HepG2 (cell line): ENCODE measurements around the gene GATAD2B. TPM values are rescaled to one million over a fixed set of nuclear protein-coding genes. Genes with fewer than 3 reads are reported as not detected.
A peak's percentile ranks its signal among the peaks of the same experiment; 100 is the strongest.

ENCODE experiments used
- HOMEZ ChIP-seq: IDR thresholded peaks from 2 replicates; pipeline ENCODE4 v1.6.1; 2016; ENCODE audit warnings: low read depth
- IRF2 ChIP-seq: IDR thresholded peaks from 2 replicates; pipeline ENCODE4 v1.6.1; 2018; ENCODE audit warnings: missing genetic modification reagents, missing compliant biosample characterization
- PRMT3 ChIP-seq: sonication (generic); formaldehyde crosslinking; IDR thresholded peaks from 2 replicates; pipeline ENCODE4 v1.8.1; 2022; ENCODE audit warnings: low read depth, mild to moderate bottlenecking, moderate library complexity, missing genetic modification reagents, borderline replicate concordance
- TERF1 ChIP-seq: sonication (generic); formaldehyde crosslinking; IDR thresholded peaks from 2 replicates; pipeline ENCODE4 v1.8.0; 2022; ENCODE audit warnings: mild to moderate bottlenecking, missing genetic modification reagents, moderate library complexity
- TFDP2 ChIP-seq: sonication (generic); formaldehyde crosslinking; IDR thresholded peaks from 2 replicates; pipeline ENCODE4 v1.4.0; 2020; ENCODE audit warnings: missing genetic modification reagents
- ZBTB38 ChIP-seq: sonication (generic); formaldehyde crosslinking; IDR thresholded peaks from 2 replicates; pipeline ENCODE4 v1.5.1; 2020; ENCODE audit warnings: mild to moderate bottlenecking, missing genetic modification reagents
- ZNF230 ChIP-seq: sonication (generic); formaldehyde crosslinking; IDR thresholded peaks from 2 replicates; pipeline ENCODE4 v1.4.0; 2020; ENCODE audit warnings: mild to moderate bottlenecking, missing genetic modification reagents
- ZNF362 ChIP-seq: sonication (generic); formaldehyde crosslinking; IDR thresholded peaks from 2 replicates; pipeline ENCODE4 v1.4.0; 2020; ENCODE audit warnings: missing genetic modification reagents, mild to moderate bottlenecking, borderline replicate concordance
- ZNF451 ChIP-seq: sonication (generic); formaldehyde crosslinking; IDR thresholded peaks from 2 replicates; pipeline ENCODE4 v1.5.0; 2020; ENCODE audit warnings: mild to moderate bottlenecking, missing genetic modification reagents
- ZNF678 ChIP-seq: sonication (generic); formaldehyde crosslinking; IDR thresholded peaks from 2 replicates; pipeline ENCODE4 v1.4.0; 2020; ENCODE audit warnings: mild to moderate bottlenecking, missing genetic modification reagents
- ZNF687 ChIP-seq: sonication (generic); formaldehyde crosslinking; IDR thresholded peaks from 2 replicates; pipeline ENCODE4 v1.5.1; 2020; ENCODE audit warnings: mild to moderate bottlenecking, missing genetic modification reagents, moderate library complexity
- ZNF841 ChIP-seq: sonication (generic); formaldehyde crosslinking; IDR thresholded peaks from 2 replicates; pipeline ENCODE4 v1.8.1; 2023; ENCODE audit warnings: missing genetic modification reagents, borderline replicate concordance
- polyA plus RNA-seq, 8 experiments: library from polyadenylated mRNA; depleted of rRNA in 3 of 8; stranded (reverse) in 7 of 8; unstranded in 1 of 8; fragments of >200 nt; fragmentation: Illumina TruSeq in 4 of 8; extraction: Trizol in 4 of 8; gene quantifications; 2 replicates each; pipeline versions ENCODE4 v1.2.1 to v1.2.3, GENCODE V29; 2011 to 2016; ENCODE audit warnings: low read depth in 4 of 8, missing spikeins in 1 of 8, mixed read lengths in 1 of 8; ENCODE audit not compliant: insufficient read depth in 1 of 8
- total RNA-seq, 5 experiments: library from RNA; depleted of rRNA; stranded (reverse); fragments of >200 nt; fragmentation: Illumina TruSeq; extraction: Trizol; gene quantifications; 2 replicates each; pipeline ENCODE4 v1.2.3, GENCODE V29; 2016; ENCODE audit warnings: low read depth in 1 of 5
- TF ChIP-seq, protein P1 (sequence below): sonication (generic); formaldehyde crosslinking; IDR thresholded peaks from 2 replicates; pipeline ENCODE4 v1.4.0; 2020; ENCODE audit warnings: mild to moderate bottlenecking, missing genetic modification reagents, borderline replicate concordance
- TF ChIP-seq, protein P2 (sequence below): sonication (generic); formaldehyde crosslinking; IDR thresholded peaks from 2 replicates; pipeline ENCODE4 v1.5.1; 2020; ENCODE audit warnings: missing genetic modification reagents, mild to moderate bottlenecking, borderline replicate concordance

Gene GATAD2B
- total and polyA plus RNA-seq, 2 of the 13 experiments (the other 11 are each of a cell fraction or from before 2014, with no cell fraction given), result 3.2 to 5.2 TPM

DNA sequence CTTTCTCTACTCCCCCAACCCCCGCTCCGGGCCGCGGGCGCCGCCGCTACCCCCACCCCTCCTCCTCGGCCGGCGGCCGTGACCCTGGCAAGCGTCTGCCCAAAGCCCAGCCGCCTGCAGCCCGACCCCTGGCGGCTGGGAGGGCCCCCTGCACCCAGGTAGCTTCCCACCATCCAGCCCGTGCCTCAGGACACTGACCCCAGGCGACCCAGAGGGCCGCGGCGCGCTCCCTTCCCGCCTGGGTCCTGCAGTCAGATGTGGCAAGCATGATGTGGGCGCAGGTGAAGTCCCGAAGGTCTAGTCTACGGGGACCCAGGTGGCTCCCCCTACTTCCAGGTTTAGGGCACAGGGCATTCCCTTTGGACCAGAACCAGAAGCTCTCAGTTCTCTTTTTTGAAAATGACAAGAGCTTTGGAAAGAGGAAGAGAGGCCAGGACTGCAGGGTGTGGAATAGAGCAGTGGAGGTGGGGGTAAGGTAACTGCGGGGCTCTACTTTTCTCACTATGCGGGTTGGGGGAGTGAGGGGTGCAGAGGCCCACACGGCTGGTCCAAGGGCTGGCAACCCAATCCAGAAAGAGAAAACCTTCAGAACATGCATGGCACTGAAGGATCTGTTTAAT, 24.0 kb upstream of the GATAD2B start, which contains the start of gene DENND4B (continued):
- TF ChIP-seq ZNF451 (CRISPR knock-in tag), result peak; percentile 91; the same call in 1 of the 2 replicates
- TF ChIP-seq TFDP2 (CRISPR knock-in tag), result peak; percentile 63
- no peak for TF ChIP-seq TERF1 (CRISPR knock-in tag)
- no peak for TF ChIP-seq ZNF678 (CRISPR knock-in tag)
- TF ChIP-seq HOMEZ (CRISPR knock-in tag), result no peak
- TF ChIP-seq ZNF230 (CRISPR knock-in tag), result no peak
- TF ChIP-seq, protein P1, sequence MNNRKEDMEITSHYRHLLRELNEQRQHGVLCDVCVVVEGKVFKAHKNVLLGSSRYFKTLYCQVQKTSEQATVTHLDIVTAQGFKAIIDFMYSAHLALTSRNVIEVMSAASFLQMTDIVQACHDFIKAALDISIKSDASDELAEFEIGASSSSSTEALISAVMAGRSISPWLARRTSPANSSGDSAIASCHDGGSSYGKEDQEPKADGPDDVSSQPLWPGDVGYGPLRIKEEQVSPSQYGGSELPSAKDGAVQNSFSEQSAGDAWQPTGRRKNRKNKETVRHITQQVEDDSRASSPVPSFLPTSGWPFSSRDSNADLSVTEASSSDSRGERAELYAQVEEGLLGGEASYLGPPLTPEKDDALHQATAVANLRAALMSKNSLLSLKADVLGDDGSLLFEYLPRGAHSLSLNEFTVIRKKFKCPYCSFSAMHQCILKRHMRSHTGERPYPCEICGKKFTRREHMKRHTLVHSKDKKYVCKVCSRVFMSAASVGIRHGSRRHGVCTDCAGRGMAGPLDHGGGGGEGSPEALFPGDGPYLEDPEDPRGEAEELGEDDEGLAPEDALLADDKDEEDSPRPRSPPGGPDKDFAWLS (CRISPR knock-in tag), result no peak
- TF ChIP-seq IRF2 (CRISPR knock-in tag), result peak; percentile 75; the same call in 1 of the 2 replicates
- no peak for TF ChIP-seq ZBTB38 (CRISPR knock-in tag)
- TF ChIP-seq ZNF841 (CRISPR knock-in tag), result no peak
- TF ChIP-seq, protein P2, sequence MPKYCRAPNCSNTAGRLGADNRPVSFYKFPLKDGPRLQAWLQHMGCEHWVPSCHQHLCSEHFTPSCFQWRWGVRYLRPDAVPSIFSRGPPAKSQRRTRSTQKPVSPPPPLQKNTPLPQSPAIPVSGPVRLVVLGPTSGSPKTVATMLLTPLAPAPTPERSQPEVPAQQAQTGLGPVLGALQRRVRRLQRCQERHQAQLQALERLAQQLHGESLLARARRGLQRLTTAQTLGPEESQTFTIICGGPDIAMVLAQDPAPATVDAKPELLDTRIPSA (CRISPR knock-in tag), result 0 out of 2 replicates have a peak, but pooled peaks have one; percentile 61
- peak; percentile 64 for TF ChIP-seq ZNF687
- TF ChIP-seq PRMT3 (CRISPR knock-in tag), result no peak
- TF ChIP-seq ZNF362 (CRISPR knock-in tag), result no peak; the same call in 1 of the 2 replicates
